ENCODE results near the gene TMC5.

The TMC5 gene

GRCh38 chr16:19524356-19524615, 106.6 kb downstream of the TMC5 start:
- Histone ChIP-seq H3K9me3 (no peaks in the 10 kb centered on the region), H3K27ac (peak overlapping the region; percentile 62), H3K36me3 (peaks cover 10% of the 10 kb centered on the region), H3K27me3 (no peaks in the 10 kb centered on the region), H3K4me3 (ENCODE audit: low read depth in 1 of 2, low read length in 1 of 2) (peak overlapping the region; percentile 71 to 96), H3K4me1 (ENCODE audit: control insufficient read depth in 1 of 2, insufficient read depth in 1 of 2, low read depth in 1 of 2, low read length in 1 of 2) (peaks cover 43 to 59% of the 10 kb centered on the region in 2 experiments)
- TF ChIP-seq CTCF (IDR thresholded peaks at IDR 0.05) = no peak

DNA sequence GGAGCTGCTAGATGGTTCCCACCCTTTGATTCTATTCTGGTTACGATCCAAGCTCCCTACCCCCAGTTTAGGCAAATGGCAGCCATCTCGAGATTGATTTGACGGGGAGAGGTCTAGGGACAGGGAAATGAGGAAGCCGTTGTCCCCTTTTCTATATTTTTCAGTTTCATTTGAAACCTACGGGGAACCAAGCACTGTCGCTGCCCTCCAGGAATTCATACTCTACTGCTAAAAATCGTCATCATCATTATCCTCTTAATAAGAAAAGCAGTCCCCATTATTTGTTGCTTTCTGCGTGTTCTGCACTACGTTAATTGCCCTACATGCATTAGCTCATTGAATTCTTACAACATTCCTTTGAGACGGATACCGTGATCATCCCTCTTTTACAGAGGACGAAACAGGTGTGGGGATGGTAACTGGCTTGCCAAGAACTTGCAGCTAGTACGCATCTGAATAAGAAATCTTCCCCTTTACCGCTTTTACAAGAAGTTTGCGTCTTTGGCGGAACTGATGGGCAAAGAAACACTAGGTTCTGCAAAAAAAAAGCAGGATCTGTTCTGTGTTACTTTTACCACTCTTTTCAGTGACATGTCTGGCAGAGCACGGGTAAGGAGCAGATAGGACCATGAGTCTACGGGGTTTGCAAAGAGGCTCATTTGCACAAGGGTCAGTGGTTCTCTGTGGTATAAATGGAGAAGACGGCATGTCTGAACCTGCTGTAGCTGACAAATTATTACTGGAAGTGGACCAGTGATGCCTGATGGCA, 107.1 kb downstream of the TMC5 start:
- peak overlapping the region; percentile 62 for H3K27ac ChIP-seq
- peaks cover 7% of the 10 kb centered on the region for H3K36me3 ChIP-seq
- H3K9me3 ChIP-seq = no peaks in the 10 kb centered on the region
- H3K27me3 ChIP-seq = no peaks in the 10 kb centered on the region
- TF ChIP-seq CTCF (IDR thresholded peaks at IDR 0.05) = no peak
- peak overlapping the region; percentile 71 to 96 for H3K4me3 ChIP-seq (ENCODE audit: low read depth in 1 of 2, low read length in 1 of 2)
- peaks cover 37 to 54% of the 10 kb centered on the region in 2 experiments for H3K4me1 ChIP-seq (ENCODE audit: control insufficient read depth in 1 of 2, insufficient read depth in 1 of 2, low read depth in 1 of 2, low read length in 1 of 2)

DNA sequence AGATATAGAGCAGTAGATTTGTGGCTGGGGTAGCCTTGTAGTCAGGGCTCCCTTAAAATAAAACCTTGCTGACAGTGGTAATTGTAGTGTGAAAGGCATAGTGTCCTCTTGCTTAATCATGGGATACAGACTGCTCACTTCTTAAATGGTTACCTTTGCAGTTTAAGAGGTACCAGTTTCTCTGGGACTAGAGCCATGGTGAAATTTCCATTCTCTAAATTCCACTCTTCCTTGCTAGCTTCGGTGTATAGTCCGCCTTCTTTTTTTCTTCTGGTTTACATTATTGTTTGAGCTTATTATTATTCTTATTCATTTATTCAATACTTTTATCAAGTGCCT, 107.7 kb downstream of the TMC5 start:
- TF ChIP-seq CTCF (IDR thresholded peaks at IDR 0.05) = no peak
- H3K9me3 ChIP-seq = no peaks in the 10 kb centered on the region
- H3K4me1 ChIP-seq (ENCODE audit: control insufficient read depth in 1 of 2, insufficient read depth in 1 of 2, low read depth in 1 of 2, low read length in 1 of 2) = peaks cover 32 to 48% of the 10 kb centered on the region in 2 experiments
- peak overlapping the region; percentile 62 for H3K27ac ChIP-seq
- H3K4me3 ChIP-seq (ENCODE audit: low read depth in 1 of 2, low read length in 1 of 2) = peak overlapping the region; percentile 71 to 96
- peaks cover 5% of the 10 kb centered on the region for H3K36me3 ChIP-seq
- H3K27me3 ChIP-seq = no peaks in the 10 kb centered on the region

- H3K4me3 ChIP-seq (ENCODE audit: low read depth in 1 of 2, low read length in 1 of 2) = no peak overlapping the region
- H3K27me3 ChIP-seq = no peaks in the 10 kb centered on the region
- no peak for TF ChIP-seq CTCF (IDR thresholded peaks at IDR 0.05)
Observed at GRCh38 chr16:19527161-19527560, 109.5 kb downstream of the TMC5 start.

DNA sequence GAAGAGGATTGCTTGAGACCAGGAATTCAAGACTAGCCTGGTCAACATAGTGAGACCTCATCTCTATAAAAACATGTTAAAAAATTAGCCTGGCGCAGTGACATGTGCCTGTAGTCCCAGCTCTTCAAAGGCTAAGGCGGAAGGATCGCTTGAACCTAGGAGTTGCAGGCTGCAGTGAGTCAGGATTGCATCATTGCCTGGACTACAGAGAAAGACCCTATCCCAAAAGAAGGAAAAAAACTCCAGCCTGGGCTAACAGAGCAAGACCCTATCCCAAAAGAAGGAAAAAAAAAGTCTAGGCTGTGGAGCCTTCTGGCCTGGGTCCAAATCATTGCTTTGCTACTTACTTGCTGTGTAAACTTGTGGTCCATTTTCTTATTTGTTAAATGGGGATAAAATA, 111.0 kb downstream of the TMC5 start:
- Histone ChIP-seq H3K27ac (no peak overlapping the region), H3K36me3 (peaks cover 19% of the 10 kb centered on the region), H3K27me3 (no peaks in the 10 kb centered on the region), H3K9me3 (no peaks in the 10 kb centered on the region), H3K4me1 (ENCODE audit: control insufficient read depth in 1 of 2, insufficient read depth in 1 of 2, low read depth in 1 of 2, low read length in 1 of 2) (peaks cover 8 to 20% of the 10 kb centered on the region in 2 experiments), H3K4me3 (ENCODE audit: low read depth in 1 of 2, low read length in 1 of 2) (no peak overlapping the region)
- TF ChIP-seq CTCF (IDR thresholded peaks at IDR 0.05) = no peak

More at GRCh38 chr16:19527161-19527560, 109.5 kb downstream of the TMC5 start:
- Histone ChIP-seq H3K4me1 (ENCODE audit: control insufficient read depth in 1 of 2, insufficient read depth in 1 of 2, low read depth in 1 of 2, low read length in 1 of 2) (peaks cover 21 to 34% of the 10 kb centered on the region in 2 experiments), H3K9me3 (no peaks in the 10 kb centered on the region), H3K36me3 (peaks cover 7% of the 10 kb centered on the region), H3K27ac (no peak overlapping the region)

Measured in neutrophil (primary cell).